ENCODE measurements around the gene OR5H2. TPM values are rescaled to one million over a fixed set of nuclear protein-coding genes. Genes with fewer than 3 reads are reported as not detected.

The OR5H2 gene
- total RNA-seq, 1 experiment from 2014 or later: not detected

Other genes with a start within 250 kb of the OR5H2 start
- gene GABRR3, start 247.2 kb upstream of the OR5H2 start, total RNA-seq (2021; ENCODE audit: unreplicated experiment): not detected
- gene OR5AC2, start 195.3 kb upstream of the OR5H2 start, total RNA-seq (2021; ENCODE audit: unreplicated experiment): not detected
- not detected for gene OR5H1, start 151.8 kb upstream of the OR5H2 start, total RNA-seq (2021; ENCODE audit: unreplicated experiment)
- gene OR5H14, start 135.0 kb upstream of the OR5H2 start, total RNA-seq (2021; ENCODE audit: unreplicated experiment): not detected
- not detected for gene OR5H15, start 115.8 kb upstream of the OR5H2 start, total RNA-seq (2021; ENCODE audit: unreplicated experiment)
- not detected for gene OR5H6, start 18.3 kb upstream of the OR5H2 start, total RNA-seq (2021; ENCODE audit: unreplicated experiment)
- not detected for gene OR5K4, start 71.3 kb downstream of the OR5H2 start, total RNA-seq (2021; ENCODE audit: unreplicated experiment)
- gene OR5K3, start 108.2 kb downstream of the OR5H2 start, total RNA-seq (2021; ENCODE audit: unreplicated experiment): not detected
- not detected for gene OR5K1, start 180.7 kb downstream of the OR5H2 start, total RNA-seq (2021; ENCODE audit: unreplicated experiment)
- not detected for gene OR5K2, start 215.2 kb downstream of the OR5H2 start, total RNA-seq (2021; ENCODE audit: unreplicated experiment)
- 77.3 TPM for gene CLDND1, start 240.4 kb downstream of the OR5H2 start, total RNA-seq (2021; ENCODE audit: unreplicated experiment)
- gene GPR15, start 249.5 kb downstream of the OR5H2 start, total RNA-seq (2021; ENCODE audit: unreplicated experiment): not detected